ENCODE results near the gene RGS11.

DNA sequence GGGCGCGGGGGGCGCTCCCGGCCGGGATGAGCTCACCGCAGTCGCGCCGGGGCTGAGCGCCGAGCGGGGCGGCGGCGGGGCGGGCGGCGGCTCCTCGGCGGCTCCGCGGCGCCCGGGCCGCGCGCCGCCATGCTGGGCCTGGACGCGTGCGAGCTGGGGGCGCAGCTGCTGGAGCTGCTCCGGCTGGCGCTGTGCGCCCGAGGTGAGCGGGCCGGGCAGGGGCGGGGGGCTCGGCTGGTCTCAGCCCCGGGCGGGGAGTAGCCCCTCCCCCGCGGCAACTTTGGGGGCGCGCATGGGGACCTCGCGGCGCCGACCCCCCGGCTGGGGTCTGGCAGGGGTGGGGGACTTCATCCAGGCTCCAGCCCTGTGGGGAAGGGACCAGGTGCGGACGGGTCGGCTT is 4.8 kb upstream of the RGS11 start, which contains the start of gene ARHGDIG:
- no peak for TF ChIP-seq SNAI2 (CRISPR knock-in tag; IDR thresholded peaks at IDR 0.05)
- no peak for TF ChIP-seq PPARA (CRISPR knock-in tag; IDR thresholded peaks at IDR 0.05; ENCODE audit: borderline replicate concordance)
- TF ChIP-seq, protein P1, sequence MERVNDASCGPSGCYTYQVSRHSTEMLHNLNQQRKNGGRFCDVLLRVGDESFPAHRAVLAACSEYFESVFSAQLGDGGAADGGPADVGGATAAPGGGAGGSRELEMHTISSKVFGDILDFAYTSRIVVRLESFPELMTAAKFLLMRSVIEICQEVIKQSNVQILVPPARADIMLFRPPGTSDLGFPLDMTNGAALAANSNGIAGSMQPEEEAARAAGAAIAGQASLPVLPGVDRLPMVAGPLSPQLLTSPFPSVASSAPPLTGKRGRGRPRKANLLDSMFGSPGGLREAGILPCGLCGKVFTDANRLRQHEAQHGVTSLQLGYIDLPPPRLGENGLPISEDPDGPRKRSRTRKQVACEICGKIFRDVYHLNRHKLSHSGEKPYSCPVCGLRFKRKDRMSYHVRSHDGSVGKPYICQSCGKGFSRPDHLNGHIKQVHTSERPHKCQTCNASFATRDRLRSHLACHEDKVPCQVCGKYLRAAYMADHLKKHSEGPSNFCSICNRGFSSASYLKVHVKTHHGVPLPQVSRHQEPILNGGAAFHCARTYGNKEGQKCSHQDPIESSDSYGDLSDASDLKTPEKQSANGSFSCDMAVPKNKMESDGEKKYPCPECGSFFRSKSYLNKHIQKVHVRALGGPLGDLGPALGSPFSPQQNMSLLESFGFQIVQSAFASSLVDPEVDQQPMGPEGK (CRISPR knock-in tag; IDR thresholded peaks at IDR 0.05; ENCODE audit: borderline replicate concordance), result no peak
- no peak for TF ChIP-seq ESRRG (CRISPR knock-in tag; IDR thresholded peaks at IDR 0.05)
- no peak for TF ChIP-seq ISL1 (CRISPR knock-in tag; IDR thresholded peaks at IDR 0.05)
- TF ChIP-seq ZNF565 (CRISPR knock-in tag; conservative IDR thresholded peaks at IDR 0.05; ENCODE audit: low read depth), result no peak
- no peak for TF ChIP-seq ZFP3 (CRISPR knock-in tag; IDR thresholded peaks at IDR 0.05)
